Loucy (cell line): ENCODE measurements around the gene TRPC3.

Source experiments
- EZH2phosphoT487 ChIP-seq: fragments of 200-600 bp; IDR thresholded peaks from 2 replicates; pipeline ENCODE4 v1.6.1; 2018; ENCODE audit warnings: antibody characterized with exemption, mild to moderate bottlenecking, moderate library complexity, borderline replicate concordance
- TF ChIP-seq, protein P1 (sequence below): fragments of 200-600 bp; sonication (generic); conservative IDR thresholded peaks from 2 replicates; pipeline ENCODE4 v1.5.1; 2014; ENCODE audit warnings: mild to moderate bottlenecking, antibody characterized with exemption, low read length

DNA sequence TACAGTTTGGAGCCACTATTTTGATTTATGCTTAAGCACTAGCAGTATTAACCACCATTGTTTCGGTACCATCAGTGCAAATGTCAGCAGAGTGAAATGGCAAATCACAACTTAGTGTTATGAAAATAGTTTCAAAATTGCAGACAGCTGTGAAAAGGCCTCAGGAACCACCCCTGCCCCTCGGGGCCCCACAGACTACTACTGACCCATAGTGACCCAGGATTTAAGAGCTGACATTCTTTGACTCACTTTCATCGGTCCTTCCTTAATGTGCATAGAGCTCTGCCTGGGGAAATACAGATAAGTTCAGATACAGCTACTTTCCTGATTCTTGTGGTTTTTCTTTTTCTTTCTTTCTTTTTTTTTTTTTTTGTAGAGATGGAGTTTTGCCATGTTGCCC lies 78.3 kb downstream of the TRPC3 start:
- TF ChIP-seq, protein P1, sequence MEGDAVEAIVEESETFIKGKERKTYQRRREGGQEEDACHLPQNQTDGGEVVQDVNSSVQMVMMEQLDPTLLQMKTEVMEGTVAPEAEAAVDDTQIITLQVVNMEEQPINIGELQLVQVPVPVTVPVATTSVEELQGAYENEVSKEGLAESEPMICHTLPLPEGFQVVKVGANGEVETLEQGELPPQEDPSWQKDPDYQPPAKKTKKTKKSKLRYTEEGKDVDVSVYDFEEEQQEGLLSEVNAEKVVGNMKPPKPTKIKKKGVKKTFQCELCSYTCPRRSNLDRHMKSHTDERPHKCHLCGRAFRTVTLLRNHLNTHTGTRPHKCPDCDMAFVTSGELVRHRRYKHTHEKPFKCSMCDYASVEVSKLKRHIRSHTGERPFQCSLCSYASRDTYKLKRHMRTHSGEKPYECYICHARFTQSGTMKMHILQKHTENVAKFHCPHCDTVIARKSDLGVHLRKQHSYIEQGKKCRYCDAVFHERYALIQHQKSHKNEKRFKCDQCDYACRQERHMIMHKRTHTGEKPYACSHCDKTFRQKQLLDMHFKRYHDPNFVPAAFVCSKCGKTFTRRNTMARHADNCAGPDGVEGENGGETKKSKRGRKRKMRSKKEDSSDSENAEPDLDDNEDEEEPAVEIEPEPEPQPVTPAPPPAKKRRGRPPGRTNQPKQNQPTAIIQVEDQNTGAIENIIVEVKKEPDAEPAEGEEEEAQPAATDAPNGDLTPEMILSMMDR = no peak
- TF ChIP-seq EZH2phosphoT487 = no peak
